Activated B cell treated with CpG ODN at 0.5 μM for 24 hours (primary cell): ENCODE measurements around the gene SLC39A9. TPM values are rescaled to one million over a fixed set of nuclear protein-coding genes. Genes with fewer than 3 reads are reported as not detected.
"Not testable (repeated sequence)": the region's sequence is repeated elsewhere in the genome, so short reads cannot be mapped to it uniquely, and the experiment has no call there.

Experiments used
- ATAC-seq: fragments of 200-7000 bp; cut with Tn5 transposase; one replicate; pipeline ENCODE4 v1.10.0; 2021; ENCODE audit warnings: low read depth, mild to moderate bottlenecking, moderate library complexity
- CTCF ChIA-PET: fragments of 350-600 bp; sonication (Branson Sonifier 250); formaldehyde crosslinking; loops from one replicate; lab custom pipeline; 2021; ENCODE audit warnings: antibody characterized with exemption; lab: Charles Lee
- POLR2A ChIA-PET: fragments of 350-600 bp; sonication (Branson Sonifier 250); formaldehyde crosslinking; loops from one replicate; lab custom pipeline; 2021; ENCODE audit warnings: antibody characterized with exemption; lab: Charles Lee
- DNase-seq: peaks from one replicate; pipeline ENCODE4 v3.0.0; 2022
- H3K27ac Mint-ChIP-seq: one replicate; pipeline ENCODE4 v1.8.0; 2020; ENCODE audit warnings: mixed read lengths
- H3K27me3 Mint-ChIP-seq: one replicate; pipeline ENCODE4 v1.8.0; 2021; ENCODE audit warnings: mixed read lengths
- H3K36me3 Mint-ChIP-seq: one replicate; pipeline ENCODE4 v1.8.0; 2021; ENCODE audit warnings: low read depth, mixed read lengths
- H3K4me1 Mint-ChIP-seq: one replicate; pipeline ENCODE4 v1.8.0; 2021; ENCODE audit warnings: mixed read lengths
- H3K4me3 Mint-ChIP-seq: one replicate; pipeline ENCODE4 v1.8.0; 2020; ENCODE audit warnings: mild to moderate bottlenecking, mixed read lengths
- H3K9me3 Mint-ChIP-seq: one replicate; pipeline ENCODE4 v1.8.0; 2020; ENCODE audit warnings: mixed read lengths
- CTCF ChIP-seq: fragments of 200-600 bp; IDR thresholded peaks from one replicate; pipeline ENCODE4 v1.8.0; 2022; ENCODE audit warnings: antibody characterized with exemption, mild to moderate bottlenecking
- intact Hi-C: fragments of 100-400 bp; cut with micrococcal nuclease; formaldehyde crosslinking; loops from one replicate; pipeline ENCODE4 v1.15.1; 2024
- total RNA-seq: library from RNA; stranded (reverse); gene quantifications from 2 replicates; pipeline ENCODE4 v1.2.3, GENCODE V29; 2022

Gene SLC39A9
- total RNA-seq, 1 donor from 2014 or later = 54.5 TPM

GRCh38 chr14:69495341-69495921, 96.9 kb downstream of the SLC39A9 start:
- Mint-ChIP-seq H3K27me3 (peaks cover 27% of the 10 kb centered on the region), H3K4me3 (no peak overlapping the region), H3K27ac (no peak overlapping the region), H3K9me3 (no peaks in the 10 kb centered on the region), H3K4me1 (no peaks in the 10 kb centered on the region), H3K36me3 (no peaks in the 10 kb centered on the region)
- no peak for TF ChIP-seq CTCF
- ChIA-PET POLR2A (no interaction called here), CTCF (no interaction called here)
- DNase-seq (no peak), ATAC-seq (no peak)
- intact Hi-C loops = no loop called here

GRCh38 chr14:69497866-69498265, 99.4 kb downstream of the SLC39A9 start:
- DNase-seq, CTCF ChIA-PET, H3K4me3 Mint-ChIP-seq, ATAC-seq, intact Hi-C loops, H3K36me3 Mint-ChIP-seq, H3K4me1 Mint-ChIP-seq, H3K27ac Mint-ChIP-seq, H3K9me3 Mint-ChIP-seq, POLR2A ChIA-PET: not testable (repeated sequence)
- H3K27me3 Mint-ChIP-seq = peaks cover 27% of the 10 kb centered on the region

- H3K27me3 Mint-ChIP-seq = peaks cover 26% of the 10 kb centered on the region
- POLR2A ChIA-PET, ATAC-seq, H3K27ac Mint-ChIP-seq, H3K36me3 Mint-ChIP-seq, H3K4me1 Mint-ChIP-seq, H3K9me3 Mint-ChIP-seq, intact Hi-C loops, H3K4me3 Mint-ChIP-seq, CTCF ChIA-PET, DNase-seq: not testable (repeated sequence)
These were observed 99.8 kb downstream of the SLC39A9 start for GRCh38 chr14:69498286-69498685.

GRCh38 chr14:69499436-69499835, 100.9 kb downstream of the SLC39A9 start:
- H3K4me1 Mint-ChIP-seq = no peaks in the 10 kb centered on the region
- H3K27ac Mint-ChIP-seq = no peak overlapping the region
- peaks cover 19% of the 10 kb centered on the region for H3K27me3 Mint-ChIP-seq
- CTCF ChIA-PET = no interaction called here
- no peak overlapping the region for H3K4me3 Mint-ChIP-seq
- DNase-seq (no peak), ATAC-seq (no peak)
- no peak for TF ChIP-seq CTCF
- no peaks in the 10 kb centered on the region for H3K9me3 Mint-ChIP-seq
- POLR2A ChIA-PET = no interaction called here
- intact Hi-C loops = no loop called here
- H3K36me3 Mint-ChIP-seq = no peaks in the 10 kb centered on the region

GRCh38 chr14:69500096-69500495, 101.6 kb downstream of the SLC39A9 start:
- ChIA-PET POLR2A (no interaction called here), CTCF (no interaction called here)
- H3K9me3 Mint-ChIP-seq = no peaks in the 10 kb centered on the region
- DNase-seq = no peak
- no peak for ATAC-seq
- H3K36me3 Mint-ChIP-seq = no peaks in the 10 kb centered on the region
- H3K4me3 Mint-ChIP-seq = no peak overlapping the region
- no peak overlapping the region for H3K27ac Mint-ChIP-seq
- peaks cover 14% of the 10 kb centered on the region for H3K27me3 Mint-ChIP-seq
- H3K4me1 Mint-ChIP-seq = no peaks in the 10 kb centered on the region
- intact Hi-C loops = no loop called here
- TF ChIP-seq CTCF = no peak

- Mint-ChIP-seq H3K4me1 (no peaks in the 10 kb centered on the region), H3K4me3 (no peak overlapping the region), H3K27ac (no peak overlapping the region), H3K9me3 (no peaks in the 10 kb centered on the region), H3K36me3 (no peaks in the 10 kb centered on the region), H3K27me3 (peaks cover 8% of the 10 kb centered on the region)
- DNase-seq (no peak), ATAC-seq (no peak)
- intact Hi-C loops = no loop called here
- ChIA-PET CTCF (no interaction called here), POLR2A (no interaction called here)
- no peak for TF ChIP-seq CTCF
These were observed 102.2 kb downstream of the SLC39A9 start for GRCh38 chr14:69500736-69501135.
